PFSK-1 (cell line): ENCODE measurements around the gene LPIN2.

ENCODE experiments used
- FOXP2 ChIP-seq: optimal IDR thresholded peaks from 2 replicates; pipeline ENCODE3; 2011; ENCODE audit warnings: borderline replicate concordance, control low read depth, inconsistent platforms; ENCODE audit not compliant: insufficient read depth; ENCODE audit errors: extremely low read length, extremely low read depth
- POLR2AphosphoS5 ChIP-seq: IDR thresholded peaks from 2 replicates; pipeline ENCODE4 v1.6.1; 2012; ENCODE audit warnings: low read depth, mild to moderate bottlenecking, control low read depth, low read length, moderate library complexity
- REST ChIP-seq, 2 experiments: IDR thresholded peaks; 2 replicates each; pipeline versions ENCODE4 v1.6.1 to v1.8.0; 2011 to 2012; ENCODE audit warnings: low read depth in 2 of 2, low read length in 2 of 2, control low read depth in 1 of 2, inconsistent platforms in 1 of 2, mild to moderate bottlenecking in 1 of 2, moderate library complexity in 1 of 2; ENCODE audit not compliant: insufficient read depth in 1 of 2
- SIN3A ChIP-seq: IDR thresholded peaks from 2 replicates; pipeline ENCODE4 v1.6.1; 2012; ENCODE audit warnings: mild to moderate bottlenecking, low read length, moderate library complexity, borderline replicate concordance; ENCODE audit not compliant: insufficient read depth
- TAF1 ChIP-seq: IDR thresholded peaks from 2 replicates; pipeline ENCODE4 v1.6.1; 2012; ENCODE audit warnings: low read length, control low read depth, borderline replicate concordance; ENCODE audit not compliant: insufficient read depth

The LPIN2 gene

DNA sequence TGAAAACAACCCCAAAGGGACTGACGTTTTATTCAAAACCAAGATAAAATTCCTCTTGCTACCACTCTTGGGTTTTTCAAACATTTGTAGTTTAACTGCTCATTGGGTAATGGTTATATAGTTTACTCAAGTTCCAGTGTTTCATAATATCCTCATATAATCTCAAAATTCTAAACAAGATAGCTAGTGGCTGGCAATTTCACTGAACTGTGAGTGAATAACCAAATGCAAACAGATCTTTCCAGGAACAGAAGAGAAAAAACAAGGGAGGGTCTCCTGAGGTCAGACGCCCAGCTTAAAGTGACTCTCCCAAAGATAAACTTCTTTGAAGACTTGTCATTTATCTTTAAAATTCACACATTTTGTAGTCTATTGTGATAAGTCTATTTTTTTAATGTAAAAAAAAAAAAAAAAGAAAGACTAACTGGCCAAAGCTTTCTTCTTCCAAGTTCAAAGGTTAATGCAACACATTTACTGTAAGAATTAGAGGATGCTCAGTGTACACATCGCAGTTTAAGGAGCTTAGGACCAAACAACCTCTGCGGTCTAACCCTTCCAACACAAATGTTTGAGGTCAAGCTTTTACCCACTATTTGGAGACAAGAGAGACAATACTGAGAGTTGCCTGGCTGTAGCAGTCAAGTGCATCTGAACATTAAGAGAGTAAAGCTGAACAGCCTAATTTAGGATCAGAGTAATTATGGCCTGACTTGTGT is 26.6 kb downstream of the LPIN2 start:
- TF ChIP-seq TAF1 (no peak), SIN3A (no peak), FOXP2 (no peak), POLR2AphosphoS5 (no peak), REST (IDR thresholded peaks at IDR 0.05; ENCODE audit: insufficient read depth in 1 of 2, low read depth in 2 of 2, low read length in 2 of 2) (no peak)

DNA sequence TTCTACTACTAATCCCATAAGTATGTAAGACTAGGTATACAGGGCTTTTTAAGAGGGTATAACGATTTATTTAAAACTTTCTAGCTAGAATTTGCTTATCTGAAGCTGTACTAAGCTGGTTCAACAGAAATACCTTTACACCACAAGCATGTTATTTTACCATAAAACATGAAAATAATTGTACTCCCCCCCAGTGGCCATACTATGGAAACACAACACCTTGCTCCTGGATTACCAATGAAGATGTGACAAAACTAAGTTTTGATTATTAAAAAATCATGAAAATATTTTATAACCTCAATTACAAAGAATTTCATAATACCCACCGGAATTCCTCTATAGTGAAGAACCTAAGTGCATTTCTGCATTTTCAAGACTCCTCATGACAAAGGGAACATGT is 27.3 kb downstream of the LPIN2 start:
- TF ChIP-seq REST (IDR thresholded peaks at IDR 0.05; ENCODE audit: insufficient read depth in 1 of 2, low read depth in 2 of 2, low read length in 2 of 2) (no peak), FOXP2 (no peak), TAF1 (no peak), SIN3A (no peak), POLR2AphosphoS5 (no peak)

DNA sequence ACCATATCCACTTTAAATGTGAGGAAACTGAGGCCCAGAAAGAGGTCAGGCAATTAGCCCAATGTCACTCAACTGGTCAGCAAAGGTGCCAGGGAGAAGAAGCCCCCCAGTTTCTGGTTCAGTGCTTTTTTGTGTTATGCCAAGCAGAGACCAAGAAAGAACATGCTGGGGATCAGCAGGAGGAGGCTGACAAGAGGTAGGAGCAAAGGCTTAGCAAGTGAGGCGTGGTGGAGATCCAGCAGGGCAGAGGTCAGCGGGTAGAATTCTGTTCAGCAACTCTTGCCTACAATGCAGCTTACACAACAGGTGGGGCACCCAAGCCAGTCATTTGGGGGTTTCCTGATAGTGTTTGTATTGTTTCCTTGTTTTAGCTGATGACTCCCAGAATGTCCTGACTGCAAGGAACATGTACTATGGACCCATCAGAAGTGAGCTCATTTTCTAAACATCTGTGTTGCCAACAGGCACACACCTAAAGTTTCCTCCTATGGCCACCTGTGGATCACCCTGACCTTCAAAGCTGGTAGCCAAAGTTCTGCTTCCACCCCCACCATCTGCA is 28.2 kb downstream of the LPIN2 start:
- TF ChIP-seq FOXP2 (no peak), REST (IDR thresholded peaks at IDR 0.05; ENCODE audit: insufficient read depth in 1 of 2, low read depth in 2 of 2, low read length in 2 of 2) (no peak), SIN3A (no peak), TAF1 (no peak), POLR2AphosphoS5 (no peak)

DNA sequence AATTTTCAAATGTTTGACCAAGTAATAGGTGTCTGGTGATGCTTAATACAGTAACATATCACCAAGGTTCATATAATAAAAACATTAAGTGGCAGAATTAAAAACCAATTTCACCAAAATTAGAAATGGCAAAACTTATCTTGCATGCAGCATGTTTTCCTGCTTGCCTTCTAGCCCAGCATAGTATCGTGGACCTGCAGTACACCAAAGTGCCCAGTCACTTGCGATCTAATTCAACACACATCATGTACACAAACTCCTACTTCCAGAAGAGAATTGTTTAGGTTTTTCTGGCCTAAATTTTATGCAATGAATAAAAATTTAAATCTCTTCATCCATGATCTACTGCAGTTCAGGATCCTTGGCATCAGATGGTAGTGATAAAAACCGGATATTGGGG is 28.9 kb downstream of the LPIN2 start:
- TF ChIP-seq SIN3A, result no peak
- TF ChIP-seq POLR2AphosphoS5, result no peak
- TF ChIP-seq TAF1, result no peak

DNA sequence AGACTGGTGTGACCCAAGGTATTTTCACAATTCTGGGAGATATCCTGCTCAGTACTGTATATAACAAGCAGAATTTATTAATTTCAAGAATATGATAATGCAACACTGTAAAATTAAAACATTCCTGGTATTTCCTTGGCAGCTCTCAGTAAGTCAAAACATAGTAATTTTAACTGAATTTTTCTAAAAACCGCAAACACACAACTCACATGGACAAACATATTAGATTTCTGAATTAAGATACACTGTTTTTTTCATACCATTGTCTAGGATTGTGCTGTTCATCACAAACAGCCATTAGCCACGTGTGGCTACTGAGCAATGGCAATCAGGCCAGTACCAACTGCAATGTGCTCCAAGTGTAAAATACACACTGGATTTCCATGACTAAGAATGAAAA is 29.6 kb downstream of the LPIN2 start:
- TF ChIP-seq TAF1, result no peak
- no peak for TF ChIP-seq REST (IDR thresholded peaks at IDR 0.05; ENCODE audit: insufficient read depth in 1 of 2, low read depth in 2 of 2, low read length in 2 of 2)
- TF ChIP-seq POLR2AphosphoS5, result no peak
- no peak for TF ChIP-seq SIN3A
- no peak for TF ChIP-seq FOXP2
